Activated CD4-positive, alpha-beta T cell treated with anti-CD3 and anti-CD28 coated beads for 24 hours (primary cell): Measurements from ENCODE around the gene CDC42BPB.

Source experiments
- DNase-seq, 2 donors: peaks; one replicate each; pipeline ENCODE4 v3.0.0-alpha.2; 2020; ENCODE audit warnings: low read depth in 2 of 2

Gene CDC42BPB

DNA sequence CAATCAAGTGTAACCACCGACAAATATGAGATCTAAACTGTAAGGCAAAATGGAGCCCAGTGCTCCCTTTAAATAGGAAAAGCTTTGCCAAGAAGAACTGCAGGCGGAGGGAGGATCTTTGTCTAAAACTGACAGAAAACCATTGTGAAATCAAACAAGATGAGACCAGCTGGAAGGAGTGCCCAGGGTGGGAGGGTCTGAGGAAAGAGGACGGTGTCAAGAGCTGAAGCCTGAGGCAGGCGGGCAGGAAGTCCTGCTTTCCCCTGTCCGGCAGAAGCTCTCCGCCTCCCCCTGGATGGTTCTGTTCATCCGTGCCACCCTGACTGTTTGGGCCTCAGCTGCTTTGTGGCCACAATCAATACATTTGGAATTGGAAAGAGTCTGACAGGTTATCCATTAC is 37.5 kb downstream of the CDC42BPB start:
- DNase-seq: no peak

DNA sequence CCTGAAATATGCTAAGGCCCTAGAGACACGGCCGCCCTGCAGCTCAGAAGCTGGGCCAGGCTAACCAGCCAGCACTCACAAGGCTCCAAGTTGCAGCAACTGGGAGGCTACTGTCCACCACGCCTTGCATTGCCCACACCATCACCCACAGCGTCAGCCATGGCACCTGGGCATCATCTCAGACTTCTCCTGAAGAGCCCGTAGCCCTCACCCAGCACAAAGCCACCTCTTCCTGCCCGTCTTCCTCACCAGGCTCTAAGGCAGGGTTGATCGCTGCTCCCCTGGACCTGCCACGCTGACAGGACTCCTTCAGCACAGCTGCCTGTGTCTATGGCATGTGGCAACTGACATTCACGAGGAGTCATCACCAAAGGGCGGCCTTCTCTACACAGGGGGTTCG is 38.1 kb downstream of the CDC42BPB start:
- no peak for DNase-seq

- no peak for DNase-seq
These were observed 40.8 kb downstream of the CDC42BPB start for GRCh38 chr14:103016594-103016993.

GRCh38 chr14:103016071-103016470 is 41.3 kb downstream of the CDC42BPB start:
- no peak for DNase-seq

DNA sequence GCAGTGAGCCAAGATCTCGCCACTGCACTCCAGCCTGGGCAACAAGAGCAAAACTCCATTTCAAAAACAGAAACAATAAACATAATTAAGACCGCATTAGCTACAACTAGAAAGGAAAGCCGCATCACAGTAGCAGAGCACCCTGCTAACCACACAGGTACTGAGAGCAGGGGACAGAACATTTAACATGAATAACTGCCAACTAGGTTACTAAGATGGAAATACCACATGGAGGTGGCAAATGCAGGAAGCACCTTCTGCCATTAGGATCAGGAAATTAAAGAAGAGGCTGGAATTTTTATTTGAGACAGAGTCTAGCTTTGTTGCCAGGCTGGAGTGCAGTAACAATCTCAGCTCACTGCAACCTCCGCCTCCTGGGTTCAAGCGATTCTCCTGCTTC is 41.9 kb downstream of the CDC42BPB start:
- DNase-seq: no peak

DNA sequence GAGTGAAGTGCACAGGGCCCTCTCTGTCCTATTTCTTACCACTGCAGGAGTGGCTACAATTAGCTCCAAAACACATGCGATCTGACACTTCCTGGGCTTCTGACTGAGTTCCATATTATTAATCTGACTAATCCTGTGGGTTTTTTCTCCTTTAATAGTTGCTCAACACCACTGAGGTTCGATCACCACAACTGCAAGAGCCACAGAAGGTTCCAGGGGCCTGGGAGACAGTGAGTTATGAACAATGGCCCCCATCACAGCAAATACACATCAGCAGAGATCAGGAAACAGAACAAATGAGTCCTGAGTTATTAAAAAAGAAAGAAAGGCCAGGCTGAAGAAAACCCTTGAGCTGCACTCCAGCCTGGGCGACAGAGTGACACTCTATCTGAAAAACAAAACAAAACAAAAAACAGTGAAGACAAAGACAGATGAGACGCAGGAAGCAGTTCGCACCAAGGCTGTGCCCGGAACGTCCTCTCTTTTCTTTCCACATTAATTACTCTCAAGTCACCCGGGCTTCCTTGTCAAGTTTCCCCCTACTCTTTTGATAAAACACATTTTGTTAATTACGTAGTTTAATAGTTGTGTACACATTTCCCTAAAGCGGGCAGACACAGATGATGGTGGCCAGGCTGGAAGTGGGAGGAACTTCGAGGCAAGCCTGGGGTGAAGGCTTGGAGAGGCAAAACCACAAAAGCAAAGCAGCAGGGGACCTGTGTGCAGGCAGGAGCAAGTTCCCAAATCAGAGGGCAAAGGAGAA is 42.7 kb downstream of the CDC42BPB start:
- no peak for DNase-seq

GRCh38 chr14:103013028-103013427 is 44.3 kb downstream of the CDC42BPB start:
- no peak for DNase-seq

GRCh38 chr14:103009559-103009958 is 47.8 kb downstream of the CDC42BPB start:
- DNase-seq: no peak

DNA sequence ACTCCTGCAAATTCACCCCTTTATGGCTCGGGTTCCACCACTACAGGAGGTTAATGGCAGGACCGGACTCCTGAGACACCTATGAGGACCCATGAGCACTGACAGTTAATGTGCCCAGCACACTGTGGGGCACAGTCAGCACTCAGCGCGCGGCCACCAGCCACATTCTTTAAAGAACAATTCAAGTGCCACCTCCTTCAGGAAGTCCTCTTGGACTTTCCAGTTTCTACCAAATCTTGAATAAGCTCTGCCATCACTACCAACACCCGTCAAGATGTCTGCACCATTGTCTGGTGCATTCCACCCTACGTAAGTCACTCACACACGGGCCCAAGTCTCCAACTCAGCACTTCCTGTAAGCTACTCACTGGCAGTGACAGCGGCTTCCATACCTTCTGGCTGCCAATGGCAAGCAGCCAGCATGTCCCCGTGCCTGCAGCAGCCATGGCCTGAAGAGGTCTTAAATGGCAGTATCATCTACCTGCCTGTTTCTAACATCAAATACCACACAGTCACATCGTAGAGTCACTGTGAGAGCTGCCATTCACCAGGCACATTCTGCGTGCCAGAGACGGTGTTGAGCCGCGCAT is 48.5 kb downstream of the CDC42BPB start:
- DNase-seq: no peak

- no peak for DNase-seq
These were observed 49.2 kb downstream of the CDC42BPB start for GRCh38 chr14:103008126-103008525.

DNA sequence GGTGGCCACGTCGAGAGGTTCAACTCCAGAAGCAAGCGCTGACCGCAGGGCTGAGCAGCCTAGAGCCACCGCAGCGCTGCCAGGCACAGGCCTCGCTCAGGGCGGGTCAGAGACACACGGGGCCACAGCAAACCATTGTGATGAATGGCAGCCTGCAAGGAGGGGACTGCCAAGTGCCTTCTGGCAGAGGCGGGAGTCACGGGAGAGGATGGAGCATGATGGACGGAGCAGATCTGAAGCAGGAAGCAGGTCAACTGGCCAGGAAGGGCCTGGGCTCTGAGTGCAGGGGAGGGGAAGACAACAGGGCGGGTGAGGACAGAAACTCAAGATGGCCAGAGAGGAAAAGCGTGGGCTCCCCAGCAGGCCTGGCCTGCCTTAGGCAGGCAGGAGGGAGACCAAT is 49.8 kb downstream of the CDC42BPB start:
- DNase-seq: no peak

- no peak for DNase-seq
These were observed 50.3 kb downstream of the CDC42BPB start for GRCh38 chr14:103006991-103007520.

DNA sequence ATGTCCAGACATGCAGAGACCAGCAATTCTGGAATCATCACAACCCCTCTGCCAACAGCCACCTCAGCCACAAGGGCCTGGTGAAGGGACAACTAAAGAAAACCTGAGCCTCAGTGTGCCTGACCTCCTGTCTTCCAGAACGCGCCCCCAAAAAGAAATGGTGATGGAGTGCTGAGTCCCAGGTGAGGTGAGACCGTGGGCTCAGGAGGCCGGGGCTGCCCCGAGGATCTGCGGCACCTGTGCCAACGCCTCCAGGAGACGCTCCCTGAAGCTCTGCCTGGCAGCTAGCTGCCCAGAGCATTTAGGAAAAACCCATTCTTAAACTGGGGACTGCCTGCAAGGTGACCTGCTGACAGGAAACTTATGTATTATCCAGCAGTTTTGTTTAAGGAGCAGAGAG is 51.2 kb downstream of the CDC42BPB start:
- DNase-seq: no peak

- DNase-seq: no peak
These were observed 53.5 kb downstream of the CDC42BPB start for GRCh38 chr14:103003850-103004249.

DNA sequence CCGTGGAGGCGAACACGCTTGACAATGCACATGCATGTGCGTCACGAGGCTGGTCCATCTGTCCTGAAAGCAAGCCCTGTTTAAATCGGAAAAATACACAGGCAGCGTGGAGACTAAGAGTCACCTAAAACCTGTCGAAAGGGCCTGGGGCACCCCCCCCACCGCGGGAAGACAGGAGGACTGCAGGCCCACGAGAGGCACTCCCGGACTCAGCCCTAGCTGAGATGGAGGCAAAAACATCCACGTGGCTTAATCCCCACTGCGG is 54.1 kb downstream of the CDC42BPB start:
- no peak for DNase-seq

- no peak for DNase-seq
These were observed 54.6 kb downstream of the CDC42BPB start for GRCh38 chr14:103002578-103003350.

DNA sequence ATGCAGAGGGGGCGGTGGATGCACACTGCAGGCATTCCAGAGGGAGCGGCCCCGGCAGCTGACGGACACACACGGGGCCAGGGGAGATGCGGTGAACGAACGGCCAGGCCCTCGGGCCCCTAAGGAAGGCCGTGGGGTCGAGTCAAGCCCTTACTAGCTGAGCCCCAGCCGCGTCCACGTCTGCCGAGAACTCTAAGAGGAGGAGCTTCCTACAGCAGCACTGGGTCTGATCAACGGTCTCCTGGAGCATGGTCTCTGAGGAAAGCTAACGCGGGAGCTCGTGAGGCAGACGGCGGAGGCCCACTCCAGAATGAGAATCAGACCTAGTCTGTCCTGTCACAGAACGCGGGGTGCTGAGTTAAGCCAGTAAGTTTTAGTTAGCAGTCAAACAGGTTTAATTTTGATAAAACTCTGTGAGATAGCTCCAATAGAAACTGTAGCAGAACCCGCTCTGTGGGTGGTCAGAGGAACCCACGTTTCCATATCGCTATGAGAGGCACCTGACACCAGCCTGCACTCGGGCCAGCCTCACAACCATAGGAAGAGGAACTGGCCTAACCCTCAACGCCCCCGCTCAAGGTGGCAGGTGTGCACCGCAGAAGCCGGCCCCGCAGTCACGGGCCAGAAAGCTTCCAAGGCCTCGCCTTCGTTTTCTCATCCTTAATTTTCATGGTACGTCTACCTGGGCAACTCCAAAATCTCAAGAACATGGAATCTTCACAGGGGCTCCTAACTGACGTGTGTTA is 55.5 kb downstream of the CDC42BPB start:
- no peak for DNase-seq

GRCh38 chr14:103001226-103001625 is 56.1 kb downstream of the CDC42BPB start:
- no peak for DNase-seq

- no peak for DNase-seq
These were observed 56.9 kb downstream of the CDC42BPB start for GRCh38 chr14:103000291-103000921.

DNA sequence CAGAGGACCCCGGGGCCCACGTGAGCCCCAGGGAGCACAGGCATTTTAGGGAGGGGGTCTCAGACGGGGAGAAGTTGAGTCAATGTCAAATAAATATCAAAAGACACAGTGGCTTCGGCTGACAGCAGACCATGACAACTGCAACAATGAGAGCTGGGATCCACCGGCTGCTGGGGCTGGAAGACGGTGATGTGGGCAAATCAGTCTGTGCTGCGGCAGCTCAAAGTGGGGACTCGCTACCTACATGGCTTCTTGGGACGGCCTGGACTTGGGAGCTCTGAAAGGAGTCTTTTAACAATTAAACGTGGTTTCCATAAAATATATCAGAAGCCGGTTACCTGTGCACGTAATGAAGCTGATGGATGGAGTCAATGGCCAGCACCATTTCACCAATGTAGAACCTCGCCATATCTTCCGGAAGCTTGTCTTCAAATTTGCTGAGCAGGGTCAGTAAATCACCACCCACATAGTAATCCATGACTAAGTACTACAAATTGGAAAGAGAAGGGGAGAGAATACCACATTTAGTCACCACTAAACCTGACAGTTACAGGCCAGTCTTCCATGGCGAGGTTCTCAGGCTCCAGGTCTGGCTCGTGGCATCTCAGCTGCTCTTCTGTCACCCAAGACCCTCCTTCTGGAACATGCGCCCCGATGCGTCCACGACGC is 58.0 kb downstream of the CDC42BPB start:
- DNase-seq: no peak

DNA sequence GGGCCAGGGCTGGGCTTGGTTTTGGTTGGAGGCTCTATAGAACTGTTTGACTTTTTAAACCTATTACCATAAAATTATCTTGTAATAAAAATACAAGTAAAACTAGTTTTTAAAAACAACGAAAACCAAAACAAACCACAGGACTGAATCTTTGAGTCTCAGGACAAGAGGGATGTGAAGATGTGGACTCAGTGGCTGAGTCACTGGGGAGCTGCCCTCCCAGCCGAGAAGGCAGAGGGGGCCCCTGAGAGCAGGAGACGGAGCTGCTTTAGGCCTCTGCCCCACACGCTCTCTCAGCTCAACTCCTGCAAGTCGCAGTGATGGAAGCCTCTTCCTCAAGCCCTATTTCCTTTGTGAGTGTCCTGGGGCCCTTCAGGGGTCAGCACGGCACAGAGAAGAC is 59.0 kb downstream of the CDC42BPB start:
- no peak for DNase-seq
